ENCODE data around the gene SLC19A1. TPM values are rescaled to one million over a fixed set of nuclear protein-coding genes. Genes with fewer than 3 reads are reported as not detected.
"Not testable (repeated sequence)": the region's sequence is repeated elsewhere in the genome, so short reads cannot be mapped to it uniquely, and the experiment has no call there.

The SLC19A1 gene
- total RNA-seq, 1 donor from 2014 or later, result 8.2 TPM

GRCh38 chr21:45504516-45505415 is 37.5 kb downstream of the SLC19A1 start:
- peak; percentile 48 for DNase-seq (ENCODE audit: missing footprints)
- intact Hi-C loops (cut with DNase I), result no loop called here
- no peak for ATAC-seq

DNA sequence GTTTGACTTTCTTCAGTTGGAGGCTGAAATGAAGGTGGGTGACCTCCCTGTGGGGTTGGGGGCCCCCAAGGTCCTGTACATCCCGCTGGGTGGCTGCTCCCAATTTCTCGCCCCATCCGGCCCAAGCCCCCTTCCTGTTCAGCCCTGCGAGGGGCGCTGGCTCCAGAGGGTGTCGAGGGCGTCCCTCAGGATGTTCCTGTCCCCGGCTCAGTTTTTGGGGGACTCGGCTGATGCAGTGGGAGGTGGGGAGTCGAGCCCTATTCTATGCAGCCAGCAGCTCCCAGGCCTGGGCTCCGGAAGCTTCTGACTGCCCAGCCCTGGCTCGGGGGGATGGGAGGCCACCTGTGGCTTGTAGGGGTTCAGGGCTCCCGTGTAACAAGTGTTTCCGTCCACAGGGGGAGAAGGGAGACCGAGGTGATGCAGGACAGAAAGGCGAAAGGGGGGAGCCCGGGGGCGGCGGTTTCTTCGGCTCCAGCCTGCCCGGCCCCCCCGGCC is 38.2 kb downstream of the SLC19A1 start:
- ATAC-seq, result no peak
- peak; percentile 22 for DNase-seq (ENCODE audit: missing footprints)
- intact Hi-C loops (cut with DNase I), result no loop called here

DNA sequence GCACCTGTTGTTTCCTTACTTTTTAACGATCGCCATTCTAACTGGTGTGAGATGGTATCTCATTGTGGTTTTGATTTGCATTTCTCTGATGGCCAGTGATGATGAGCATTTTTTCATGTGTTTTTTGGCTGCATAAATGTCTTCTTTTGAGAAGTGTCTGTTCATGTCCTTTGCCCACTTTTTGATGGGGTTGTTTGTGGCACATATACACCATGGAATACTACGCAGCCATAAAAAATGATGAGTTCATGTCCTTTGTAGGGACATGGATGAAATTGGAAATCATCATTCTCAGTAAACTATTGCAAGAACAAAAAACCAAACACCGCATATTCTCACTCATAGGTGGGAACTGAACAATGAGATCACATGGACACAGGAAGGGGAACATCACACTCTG is 39.0 kb downstream of the SLC19A1 start:
- intact Hi-C loops (cut with DNase I); DNase-seq (ENCODE audit: missing footprints); ATAC-seq: not testable (repeated sequence)

DNA sequence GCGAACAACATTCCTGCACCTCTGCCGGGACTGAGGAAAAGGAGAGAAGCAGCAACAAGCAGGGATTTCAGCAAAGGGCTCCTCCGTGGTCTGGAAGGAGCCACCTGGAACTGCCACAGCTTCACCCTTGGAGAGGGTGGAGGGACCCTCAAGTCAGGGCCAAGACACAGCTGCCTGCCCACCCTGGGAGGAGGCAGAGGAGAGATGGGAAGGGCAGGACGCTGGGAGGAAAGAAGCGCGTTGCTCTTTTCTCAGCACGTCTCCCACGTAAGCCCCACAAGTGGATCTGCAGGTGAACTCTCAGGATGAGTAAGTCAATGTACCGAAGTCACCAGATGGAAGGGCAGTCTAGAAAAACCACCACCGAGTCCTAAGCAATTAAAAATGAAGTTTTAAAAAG is 39.6 kb downstream of the SLC19A1 start:
- intact Hi-C loops (cut with DNase I), result no loop called here
- no peak for ATAC-seq
- DNase-seq (ENCODE audit: missing footprints), result peak; percentile 8

- intact Hi-C loops (cut with DNase I), result no loop called here
- ATAC-seq (no peak), DNase-seq (ENCODE audit: missing footprints) (no peak)
Observed at GRCh38 chr21:45502006-45502345, 40.3 kb downstream of the SLC19A1 start.

- ATAC-seq; intact Hi-C loops (cut with DNase I): not testable (repeated sequence)
- DNase-seq (ENCODE audit: missing footprints), result peak; percentile 57
Observed at GRCh38 chr21:45501081-45502005, 40.9 kb downstream of the SLC19A1 start.

- DNase-seq (ENCODE audit: missing footprints) (peak; percentile 20), ATAC-seq (no peak)
- intact Hi-C loops (cut with DNase I), result no loop called here
Observed at GRCh38 chr21:45499970-45500577, 42.2 kb downstream of the SLC19A1 start.

GRCh38 chr21:45499201-45499750 is 43.0 kb downstream of the SLC19A1 start:
- DNase-seq (ENCODE audit: missing footprints), result peak; percentile 25
- intact Hi-C loops (cut with DNase I), result no loop called here
- ATAC-seq, result no peak

DNA sequence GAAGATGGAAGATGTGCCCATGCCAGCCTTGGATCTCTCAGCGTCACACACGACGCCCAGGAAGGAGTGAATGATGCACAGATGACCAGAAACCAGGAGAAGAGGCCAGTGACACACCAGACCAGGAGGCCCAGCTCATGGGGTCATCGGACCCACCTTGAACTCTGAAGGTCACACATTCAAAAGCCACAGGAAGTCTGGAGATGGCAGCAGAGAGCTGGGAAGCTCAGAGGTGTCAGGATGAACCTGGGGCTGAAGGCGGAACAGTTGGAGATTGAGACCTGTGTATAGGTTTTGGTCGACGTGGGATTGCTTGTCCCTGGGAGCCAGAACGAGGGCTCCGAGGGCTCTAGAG is 43.6 kb downstream of the SLC19A1 start:
- intact Hi-C loops (cut with DNase I), result no loop called here
- DNase-seq (ENCODE audit: missing footprints) (peak; percentile 66), ATAC-seq (no peak)

DNA sequence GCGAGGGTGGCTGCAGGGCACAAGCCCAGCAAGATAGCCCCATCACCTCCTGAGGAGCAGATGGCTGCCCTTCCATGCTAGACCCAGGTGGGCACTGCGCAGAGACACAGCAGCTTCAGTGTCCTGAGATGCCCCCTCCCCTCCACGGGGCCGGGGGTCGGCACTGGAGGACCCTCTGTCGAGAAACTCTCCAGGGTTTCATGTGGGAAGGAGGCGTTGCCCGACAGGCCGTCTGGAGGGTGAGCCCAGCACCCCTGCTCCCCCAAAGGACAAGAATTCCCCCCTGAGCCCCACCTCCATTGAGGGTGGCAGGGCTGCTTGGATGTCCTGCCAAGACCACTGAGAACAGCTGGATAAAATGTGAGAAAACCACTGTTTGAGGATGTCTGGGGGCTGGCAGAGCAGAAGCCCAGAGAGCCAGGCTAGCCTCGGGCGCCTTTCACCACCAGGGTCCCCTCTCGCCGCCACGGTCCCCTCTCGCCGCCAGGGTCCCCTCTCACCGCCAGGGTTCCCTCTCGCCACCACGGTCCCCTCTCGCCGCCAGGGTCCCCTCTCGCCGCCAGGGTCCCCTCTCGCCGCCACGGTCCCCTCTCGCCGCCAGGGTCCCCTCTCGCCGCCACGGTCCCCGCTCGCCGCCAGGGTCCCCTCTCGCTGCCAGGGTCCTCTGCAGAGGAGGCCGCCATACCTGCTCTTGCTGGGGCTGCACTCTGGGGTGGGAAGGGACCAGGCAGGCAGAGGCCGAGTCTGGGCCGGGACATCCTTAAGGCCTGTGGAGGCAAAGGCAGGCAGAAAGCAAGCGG is 44.2 kb downstream of the SLC19A1 start:
- DNase-seq (ENCODE audit: missing footprints) (peak; percentile 51), ATAC-seq (no peak)
- intact Hi-C loops (cut with DNase I), result no loop called here

DNA sequence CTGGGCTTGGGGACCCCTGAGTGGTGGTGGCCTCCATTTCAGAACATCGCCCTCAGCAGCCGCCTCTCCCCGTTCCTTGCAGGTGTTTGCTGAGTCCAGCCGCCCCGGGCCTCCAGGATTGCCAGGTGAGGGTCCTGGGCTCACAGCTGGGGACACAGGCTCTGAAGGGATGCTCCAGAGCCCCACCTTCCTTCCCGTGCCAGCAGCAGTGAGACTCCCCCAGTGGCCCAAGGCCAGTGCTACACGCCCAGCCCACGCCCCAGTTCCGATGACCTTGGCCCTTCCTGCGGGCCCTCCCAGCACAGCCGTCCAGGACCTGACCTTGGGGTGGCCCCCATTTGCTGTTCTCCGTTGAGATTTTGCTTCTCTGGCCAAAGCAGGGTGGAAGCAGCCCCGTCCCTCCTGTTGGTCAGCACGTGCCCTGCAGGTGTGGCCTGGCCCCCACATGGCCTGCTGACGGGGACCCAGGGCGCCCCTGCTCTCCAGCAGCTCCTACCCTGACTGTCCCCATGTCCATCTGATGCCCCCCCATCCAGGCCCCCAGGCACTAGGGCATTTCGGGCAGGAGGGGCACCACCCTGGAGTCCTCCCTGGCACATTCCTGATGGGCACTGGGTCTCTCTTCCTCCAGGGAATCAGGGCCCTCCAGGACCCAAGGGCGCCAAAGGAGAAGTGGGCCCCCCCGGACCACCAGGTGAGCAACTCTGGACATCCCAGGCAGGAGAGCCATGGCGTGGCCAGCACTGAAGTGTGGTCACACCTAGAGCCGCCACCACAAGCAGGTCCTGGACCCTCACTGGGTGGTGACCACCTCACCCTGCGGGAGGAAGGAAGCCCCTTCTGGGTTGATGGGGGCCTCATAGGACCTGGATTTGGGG is 45.0 kb downstream of the SLC19A1 start:
- intact Hi-C loops (cut with DNase I), result no loop called here
- DNase-seq (ENCODE audit: missing footprints) (peak; percentile 61), ATAC-seq (no peak)

- DNase-seq (ENCODE audit: missing footprints), result peak; percentile 62
- ATAC-seq, result no peak
- intact Hi-C loops (cut with DNase I), result no loop called here
Observed at GRCh38 chr21:45496151-45496967, 45.9 kb downstream of the SLC19A1 start.

DNA sequence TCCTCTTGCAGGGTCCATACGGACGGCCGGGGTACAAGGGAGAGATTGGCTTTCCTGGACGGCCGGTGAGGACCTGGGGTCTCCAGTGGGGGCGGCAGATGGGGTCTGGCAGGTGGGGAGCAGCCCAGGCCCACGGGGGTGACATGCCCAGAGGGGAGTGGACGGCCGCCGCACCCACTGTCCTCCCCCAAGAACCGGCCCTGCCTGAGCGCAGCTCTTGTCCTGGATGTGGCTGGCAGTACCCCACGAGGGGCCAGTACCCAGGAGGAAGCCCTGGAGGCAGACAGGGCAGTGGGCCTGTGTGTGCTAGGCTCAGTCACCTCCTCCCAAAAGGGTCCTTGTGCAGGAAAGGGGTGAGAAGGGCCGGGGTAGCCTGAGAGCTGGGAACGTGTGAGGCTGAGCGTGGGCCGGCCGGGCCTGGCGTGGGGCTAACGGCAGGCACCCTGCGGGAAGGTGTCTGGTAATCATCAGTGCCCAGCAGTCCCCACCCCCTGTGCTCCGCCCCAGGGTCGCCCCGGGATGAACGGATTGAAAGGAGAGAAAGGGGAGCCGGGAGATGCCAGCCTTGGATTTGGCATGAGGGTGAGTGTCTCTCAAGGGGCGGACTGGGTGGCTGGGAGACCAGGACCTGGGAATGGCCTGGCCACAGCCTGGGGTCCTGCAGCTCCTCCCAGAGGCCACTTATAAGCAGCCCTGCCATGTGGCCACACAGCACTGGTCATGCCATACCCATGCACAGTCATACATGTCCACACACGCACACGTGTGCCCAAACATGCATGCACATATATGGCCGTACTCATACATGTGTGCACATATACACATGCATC is 47.2 kb downstream of the SLC19A1 start:
- peak; percentile 23 for DNase-seq (ENCODE audit: missing footprints)
- no peak for ATAC-seq
- intact Hi-C loops (cut with DNase I), result no loop called here

- ATAC-seq (no peak), DNase-seq (ENCODE audit: missing footprints) (peak; percentile 16)
- intact Hi-C loops (cut with DNase I), result no loop called here
Observed at GRCh38 chr21:45494135-45494850, 47.9 kb downstream of the SLC19A1 start.

GRCh38 chr21:45493401-45494001 is 48.7 kb downstream of the SLC19A1 start:
- intact Hi-C loops (cut with DNase I), result no loop called here
- DNase-seq (ENCODE audit: missing footprints) (no peak), ATAC-seq (no peak)
